DMS114 treated with DMSO at 0.1 percent for 48 hours (cell line): ENCODE results near the gene TIGD1.

Source experiments
- DNase-seq: peaks from one replicate; lab custom pipeline; 2025; ENCODE audit not compliant: unreplicated experiment; lab: John Stamatoyannopoulos, UW

TIGD1 gene

DNA sequence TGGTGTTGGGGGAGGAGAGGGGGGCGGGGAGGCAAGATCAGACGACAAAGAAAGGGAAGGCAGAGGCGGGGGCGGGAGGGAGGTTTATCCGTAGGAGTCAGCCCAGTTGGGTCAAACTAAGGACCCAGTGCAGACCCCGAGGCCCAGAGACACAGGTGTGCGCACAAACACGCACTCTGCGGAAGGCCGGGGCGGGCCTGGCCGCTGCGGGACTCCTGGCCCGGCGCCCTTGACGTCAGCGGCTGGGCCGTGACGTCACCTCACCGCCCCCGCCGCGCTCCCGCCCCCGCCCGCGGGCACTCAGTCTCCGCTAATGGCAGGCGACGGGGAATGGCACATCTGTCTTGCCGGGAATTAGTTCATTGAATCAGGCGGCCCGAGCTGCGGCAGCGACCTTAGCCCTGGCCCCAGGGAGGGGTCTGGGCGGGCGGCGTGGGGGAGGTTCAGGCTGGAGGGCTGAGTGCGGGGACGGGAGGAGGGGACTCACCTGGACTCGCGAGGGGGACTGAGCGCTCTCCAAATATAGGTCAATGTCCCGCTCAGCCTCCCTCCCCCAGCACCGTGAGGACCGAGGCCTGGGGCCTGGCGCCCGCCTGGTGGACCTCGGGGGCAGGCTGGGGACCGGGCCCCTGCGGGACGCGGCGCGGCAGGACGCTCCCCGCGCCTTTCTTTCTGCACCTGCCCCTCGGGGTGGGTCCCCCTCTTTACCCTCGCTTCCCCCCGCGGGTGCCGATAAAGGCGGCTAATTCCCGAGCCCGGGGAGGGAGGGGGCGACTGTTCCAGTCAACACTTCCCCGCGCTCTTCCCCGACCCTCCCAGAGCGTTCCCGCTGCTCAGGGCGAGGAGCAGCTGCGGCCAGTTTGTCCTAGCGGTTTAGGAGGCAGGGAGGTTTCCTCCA, 47.2 kb downstream of the TIGD1 start:
- DNase-seq, result no peak

GRCh38 chr2:232502511-232502910, 47.8 kb downstream of the TIGD1 start:
- DNase-seq, result no peak

DNA sequence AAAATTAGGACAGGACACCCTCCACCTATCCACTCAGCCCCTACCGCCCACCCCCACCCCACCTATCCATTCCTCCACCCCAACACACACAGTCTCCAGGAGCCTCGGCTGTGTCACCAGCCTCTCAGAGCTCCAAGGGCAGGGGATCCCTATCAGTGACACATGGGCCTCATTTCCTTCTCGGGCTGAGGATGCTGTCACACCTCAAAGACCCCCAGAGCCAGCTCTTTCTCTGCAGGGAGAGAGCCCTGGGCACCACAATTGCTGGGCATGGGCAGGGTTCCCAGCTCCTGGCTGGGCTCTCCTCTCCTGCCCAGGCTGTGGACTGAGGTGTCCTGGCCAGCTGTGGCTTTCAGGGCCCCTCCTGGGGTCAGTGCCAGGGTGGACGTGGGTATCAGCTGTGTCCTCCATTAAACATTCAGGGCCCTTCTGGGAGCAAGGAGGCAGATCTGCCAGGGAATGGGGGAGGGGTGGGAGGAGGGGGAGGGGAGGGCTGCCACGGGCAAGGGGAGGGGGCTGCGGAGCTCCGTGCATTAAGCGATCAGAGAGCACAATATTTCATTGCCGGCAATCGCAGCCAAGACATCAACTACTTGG, 48.5 kb downstream of the TIGD1 start:
- no peak for DNase-seq

- DNase-seq, result no peak
These were observed 49.0 kb downstream of the TIGD1 start for GRCh38 chr2:232501331-232501771.

- no peak for DNase-seq
These were observed 51.9 kb downstream of the TIGD1 start for GRCh38 chr2:232498452-232498851.
